Smooth muscle cell (in vitro differentiated cells): ENCODE data around the gene KNOP1. TPM values are rescaled to one million over a fixed set of nuclear protein-coding genes. Genes with fewer than 3 reads are reported as not detected.

Source experiments
- DNase-seq: peaks from one replicate; lab custom pipeline; 2025; ENCODE audit not compliant: unreplicated experiment; lab: John Stamatoyannopoulos, UW
- H2AFZ ChIP-seq: fragments of 200-600 bp; sonication (generic); 2 replicates; pipeline ENCODE4 v1.6.0; 2016; ENCODE audit warnings: antibody characterized with exemption, low read depth, mild to moderate bottlenecking
- H3F3A ChIP-seq: fragments of 200-600 bp; sonication (generic); 2 replicates; pipeline ENCODE4 v1.6.0; 2017; ENCODE audit warnings: antibody characterized with exemption, low read depth
- H3K27ac ChIP-seq: fragments of 200-600 bp; sonication (generic); 2 replicates; pipeline ENCODE4 v1.5.1; 2016; ENCODE audit warnings: low read depth, mild to moderate bottlenecking
- H3K27me3 ChIP-seq: fragments of 200-600 bp; sonication (generic); 2 replicates; pipeline ENCODE4 v1.6.1; 2016; ENCODE audit warnings: low read depth, mild to moderate bottlenecking
- H3K36me3 ChIP-seq: fragments of 200-600 bp; sonication (generic); 2 replicates; pipeline ENCODE4 v1.5.1; 2016; ENCODE audit warnings: low read depth
- H3K4me1 ChIP-seq: fragments of 200-600 bp; sonication (generic); 2 replicates; pipeline ENCODE4 v1.5.1; 2016; ENCODE audit warnings: low read depth
- H3K4me2 ChIP-seq: fragments of 200-600 bp; sonication (generic); 2 replicates; pipeline ENCODE4 v1.6.0; 2016; ENCODE audit warnings: mild to moderate bottlenecking
- H3K4me3 ChIP-seq: fragments of 200-600 bp; sonication (generic); 2 replicates; pipeline ENCODE4 v1.5.1; 2016; ENCODE audit warnings: mild to moderate bottlenecking
- H3K79me2 ChIP-seq: fragments of 200-600 bp; sonication (generic); 2 replicates; pipeline ENCODE4 v1.6.0; 2016; ENCODE audit warnings: low read depth, mild to moderate bottlenecking
- H3K9ac ChIP-seq: fragments of 200-600 bp; sonication (generic); 2 replicates; pipeline ENCODE4 v1.6.0; 2016; ENCODE audit warnings: low read depth
- H3K9me3 ChIP-seq: fragments of 200-600 bp; sonication (generic); replicated peaks from 2 replicates; pipeline ENCODE4 v1.5.1; 2016; ENCODE audit warnings: low read depth
- H4K20me1 ChIP-seq: fragments of 200-600 bp; sonication (generic); 2 replicates; pipeline ENCODE4 v1.6.0; 2016; ENCODE audit warnings: low read depth
- CTCF ChIP-seq: fragments of 200-600 bp; sonication (generic); IDR thresholded peaks from 2 replicates; pipeline ENCODE4 v1.5.1; 2017; ENCODE audit warnings: borderline replicate concordance, mild to moderate bottlenecking, antibody characterized with exemption; ENCODE audit not compliant: insufficient read depth, poor library complexity, severe bottlenecking
- WGBS: methylation state at CpG from one replicate; pipeline ENCODE4 v1.1.7; 2016; ENCODE audit warnings: low lambda C conversion rate; 5-methylcytosine and 5-hydroxymethylcytosine counted together
- polyA plus RNA-seq: library from polyadenylated mRNA; unstranded; fragments of >200 nt; fragmentation: Nextera tagmentation; extraction: Ambion mirVana; gene quantifications from 2 replicates; pipeline ENCODE4 v1.2.1, GENCODE V29; 2016
- total RNA-seq: library from RNA; depleted of rRNA; stranded (reverse); fragments of >200 nt; gene quantifications from 2 replicates; pipeline ENCODE4 v1.2.3, GENCODE V29; 2014

Gene KNOP1
- total and polyA plus RNA-seq, 2 experiments from 2014 or later, result 31.0 to 32.6 TPM

- Histone ChIP-seq H3K79me2 (no peaks in the 10 kb centered on the region), H3K27ac (no peak overlapping the region), H3K27me3 (no peaks in the 10 kb centered on the region), H3K36me3 (no peaks in the 10 kb centered on the region), H3K4me3 (no peak overlapping the region), H3F3A (no peaks in the 10 kb centered on the region), H3K9ac (no peak overlapping the region), H3K4me1 (peaks cover 24% of the 10 kb centered on the region), H4K20me1 (no peaks in the 10 kb centered on the region), H3K4me2 (no peak overlapping the region), H3K9me3 (no peaks in the 10 kb centered on the region), H2AFZ (no peak overlapping the region)
- 62% methylated on average over 2 of the region's 2 CpGs for WGBS
- DNase-seq, result no peak
- no peak for TF ChIP-seq CTCF
These were observed 30.6 kb upstream of the KNOP1 start for GRCh38 chr16:19748389-19749168.

- H3K4me2 ChIP-seq, result no peak overlapping the region
- WGBS, result 70% methylated on average over 4 of the region's 4 CpGs
- H3K4me3 ChIP-seq, result no peak overlapping the region
- no peaks in the 10 kb centered on the region for H4K20me1 ChIP-seq
- H2AFZ ChIP-seq, result no peak overlapping the region
- H3K36me3 ChIP-seq, result no peaks in the 10 kb centered on the region
- DNase-seq, result no peak
- no peaks in the 10 kb centered on the region for H3K9me3 ChIP-seq
- H3K27ac ChIP-seq, result no peak overlapping the region
- H3K79me2 ChIP-seq, result no peaks in the 10 kb centered on the region
- H3K9ac ChIP-seq, result no peak overlapping the region
- H3K4me1 ChIP-seq, result peaks cover 30% of the 10 kb centered on the region
- TF ChIP-seq CTCF, result no peak
- H3F3A ChIP-seq, result no peaks in the 10 kb centered on the region
- no peaks in the 10 kb centered on the region for H3K27me3 ChIP-seq
These were observed 28.5 kb upstream of the KNOP1 start for GRCh38 chr16:19746561-19746960.

GRCh38 chr16:19745286-19746010, 27.4 kb upstream of the KNOP1 start:
- Histone ChIP-seq H3K4me1 (peaks cover 30% of the 10 kb centered on the region), H3K36me3 (no peaks in the 10 kb centered on the region), H3K27ac (no peak overlapping the region), H2AFZ (no peak overlapping the region), H3K9ac (no peak overlapping the region), H3K4me2 (peak overlapping the region; percentile 19), H3K79me2 (no peaks in the 10 kb centered on the region), H3K27me3 (no peaks in the 10 kb centered on the region), H3K4me3 (no peak overlapping the region), H3F3A (no peaks in the 10 kb centered on the region), H4K20me1 (no peaks in the 10 kb centered on the region), H3K9me3 (no peaks in the 10 kb centered on the region)
- WGBS, result 68% methylated on average over 9 of the region's 9 CpGs
- no peak for TF ChIP-seq CTCF
- no peak for DNase-seq
